ENCODE results near the gene CFTR. TPM values are rescaled to one million over a fixed set of nuclear protein-coding genes. Genes with fewer than 3 reads are reported as not detected.
A peak's percentile ranks its signal among the peaks of the same experiment; 100 is the strongest.

The CFTR gene
- total and polyA plus RNA-seq, 2 of the 4 experiments (the other 2 are of a cell fraction) = 0.18 to 0.21 TPM

DNA sequence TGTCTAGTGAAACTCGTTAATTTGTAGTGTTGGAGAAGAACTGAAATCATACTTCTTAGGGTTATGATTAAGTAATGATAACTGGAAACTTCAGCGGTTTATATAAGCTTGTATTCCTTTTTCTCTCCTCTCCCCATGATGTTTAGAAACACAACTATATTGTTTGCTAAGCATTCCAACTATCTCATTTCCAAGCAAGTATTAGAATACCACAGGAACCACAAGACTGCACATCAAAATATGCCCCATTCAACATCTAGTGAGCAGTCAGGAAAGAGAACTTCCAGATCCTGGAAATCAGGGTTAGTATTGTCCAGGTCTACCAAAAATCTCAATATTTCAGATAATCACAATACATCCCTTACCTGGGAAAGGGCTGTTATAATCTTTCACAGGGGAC is 187.6 kb downstream of the CFTR start:
- no peak for TF ChIP-seq BHLHE40 (IDR thresholded peaks at IDR 0.05; ENCODE audit: low read depth, low read length)
- TF ChIP-seq, protein P1, sequence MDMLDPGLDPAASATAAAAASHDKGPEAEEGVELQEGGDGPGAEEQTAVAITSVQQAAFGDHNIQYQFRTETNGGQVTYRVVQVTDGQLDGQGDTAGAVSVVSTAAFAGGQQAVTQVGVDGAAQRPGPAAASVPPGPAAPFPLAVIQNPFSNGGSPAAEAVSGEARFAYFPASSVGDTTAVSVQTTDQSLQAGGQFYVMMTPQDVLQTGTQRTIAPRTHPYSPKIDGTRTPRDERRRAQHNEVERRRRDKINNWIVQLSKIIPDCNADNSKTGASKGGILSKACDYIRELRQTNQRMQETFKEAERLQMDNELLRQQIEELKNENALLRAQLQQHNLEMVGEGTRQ (IDR thresholded peaks at IDR 0.05; ENCODE audit: low read depth, low read length) = no peak
- no peaks in the 10 kb centered on the region for H4K20me1 ChIP-seq (ENCODE audit: insufficient read depth, low read length)
- H2AFZ ChIP-seq (replicated peaks; ENCODE audit: low read length, poor library complexity) = no peak overlapping the region
- peak overlapping the region; percentile 83; the same call in 2 of the 3 replicates for H2BK15ac ChIP-seq (ENCODE audit: low read depth, low read length)
- peak overlapping the region; percentile 50 for H2BK5ac ChIP-seq (ENCODE audit: low read depth, low read length, poor library complexity, severe bottlenecking)
- BruUV-seq (replicated peaks) = no TSS peak
- peak overlapping the region; percentile 54 for H3K14ac ChIP-seq (replicated peaks; ENCODE audit: low read depth, low read length)
- dilution Hi-C loops (cut with HindIII; ENCODE audit: low sequenced_read_pairs, unreplicated experiment) (no loop called here), intact Hi-C loops (cut with micrococcal nuclease) (no loop called here), in situ Hi-C loops (cut with MboI; ENCODE audit: low sequenced_read_pairs) (no loop called here)
- peak overlapping the region; percentile 100; the same call in 1 of the 2 replicates for H3K18ac ChIP-seq (ENCODE audit: low read depth, low read length)
- WGBS, 2 experiments (ENCODE audit: extremely low coverage in 2 of 2, insufficient read length in 1 of 2) = no CpG with 5 or more reads among the region's 2 CpGs
- H3K9ac ChIP-seq (ENCODE audit: low read depth, low read length) = no peak overlapping the region
- H3K9me3 ChIP-seq (ENCODE audit: control insufficient read depth, insufficient read depth, low read length) = no peaks in the 10 kb centered on the region
- H2BK120ac ChIP-seq (ENCODE audit: low read depth, low read length) = peak overlapping the region; percentile 93
- DNase-seq (peak; percentile 43), ATAC-seq (ENCODE audit: low read depth) (peak; percentile 68)
- peak overlapping the region; percentile 92 for H4K91ac ChIP-seq (ENCODE audit: insufficient read depth, low read depth, low read length)
- no peak overlapping the region for H3K4me3 ChIP-seq (ENCODE audit: insufficient read depth, low read depth, low read length)
- H2AK9ac ChIP-seq (replicated peaks; ENCODE audit: low read depth, low read length, poor library complexity) = no peak overlapping the region
- no peaks in the 10 kb centered on the region for H3K27me3 ChIP-seq (ENCODE audit: control insufficient read depth, insufficient read depth, low read length)
- H4K8ac ChIP-seq (ENCODE audit: low read depth in 2 of 2, low read length in 2 of 2) = peak overlapping the region; percentile 52 to 78; a peak in 2 of 4 replicates
- H3K23ac ChIP-seq (ENCODE audit: low read depth, low read length) = peak overlapping the region; percentile 77; the same call in 1 of the 2 replicates
- ChIA-PET POLR2A (ENCODE audit: unreplicated experiment) (no interaction called here), CTCF (interaction anchor here (1.0 to 1.5 kb wide), 2 partner anchors 9 to 207 kb away, joined by 3 read pairs; no protein-coding TSS in a partner anchor)
- H4K5ac ChIP-seq (ENCODE audit: low read depth, low read length) = peak overlapping the region; percentile 95; the same call in 1 of the 2 replicates
- H3K9me1 ChIP-seq (ENCODE audit: insufficient read depth, low read length) = peaks cover 7% of the 10 kb centered on the region
- peak overlapping the region; percentile 94 for H2BK20ac ChIP-seq (ENCODE audit: low read depth, low read length)
- peak overlapping the region; percentile 88; the same call in 1 of the 2 replicates for H3K4ac ChIP-seq (ENCODE audit: low read depth, low read length)
- peak overlapping the region; percentile 17; the same call in 1 of the 2 replicates for H3K4me2 ChIP-seq (ENCODE audit: low read depth, low read length)
- H3K27ac ChIP-seq (ENCODE audit: insufficient read depth, low read length) = no peak overlapping the region
- H3K56ac ChIP-seq (ENCODE audit: extremely low read depth, insufficient read depth, low read length) = peak overlapping the region; percentile 5; the same call in 1 of the 2 replicates
- no peaks in the 10 kb centered on the region for H3K36me3 ChIP-seq (ENCODE audit: control insufficient read depth, insufficient read depth, low read length)
- no peaks in the 10 kb centered on the region for H3K79me1 ChIP-seq (ENCODE audit: low read depth in 1 of 2, low read length in 2 of 2)
- peaks cover 17% of the 10 kb centered on the region for H3K4me1 ChIP-seq (ENCODE audit: control insufficient read depth, insufficient read depth, low read length)
- H2AK5ac ChIP-seq (ENCODE audit: low read depth, low read length) = 0 out of 2 replicates have a peak overlapping the region, but pooled peaks have one; percentile 83
